Left lobe of liver (tissue), 2 donors: ENCODE results near the gene ELL. TPM values are rescaled to one million over a fixed set of nuclear protein-coding genes. Genes with fewer than 3 reads are reported as not detected.
A peak's percentile ranks its signal among the peaks of the same experiment; 100 is the strongest.
"Not testable (repeated sequence)": the region's sequence is repeated elsewhere in the genome, so short reads cannot be mapped to it uniquely, and the experiment has no call there.

Experiments
- ATAC-seq: fragments of 200-7000 bp; cut with Tn5 transposase; one replicate; pipeline ENCODE4 v1.9.1; 2020; ENCODE audit warnings: mild to moderate bottlenecking, moderate library complexity
- DNase-seq: peaks from one replicate; pipeline ENCODE4 v3.0.0-alpha.2; 2020; ENCODE audit warnings: low spot score
- total RNA-seq: library from RNA; stranded (reverse); gene quantifications from one replicate; pipeline ENCODE4 v1.2.1, GENCODE V29; 2021
- donor health status: DM: no; HTN: no; CAD: no; lungs with moderate emphysema.
- donor health status: DM: no; HTN: yes; CAD: no.

Gene ELL
- total RNA-seq = 11.2 TPM

- DNase-seq (no peak), ATAC-seq (peak; percentile 1)
Measured at GRCh38 chr19:18521692-18522123, at the start of gene ELL. ELL (minus strand) TSS chr19:18522070; CDS start chr19:18522055, 15 bp downstream.

- DNase-seq = no peak
- no peak for ATAC-seq
Measured at GRCh38 chr19:18568367-18568766, 46.5 kb upstream of the ELL start.

GRCh38 chr19:18566953-18567352 lies 45.1 kb upstream of the ELL start:
- DNase-seq (no peak), ATAC-seq (no peak)

- DNase-seq = no peak
Measured at GRCh38 chr19:18562086-18562485, 40.2 kb upstream of the ELL start.

GRCh38 chr19:18559685-18560084 lies 37.8 kb upstream of the ELL start:
- DNase-seq (no peak), ATAC-seq (no peak)

More at GRCh38 chr19:18562086-18562485, 40.2 kb upstream of the ELL start:
- ATAC-seq = no peak

- ATAC-seq (no peak), DNase-seq (no peak)
Measured at GRCh38 chr19:18558604-18559003, 36.7 kb upstream of the ELL start.

GRCh38 chr19:18558202-18558555 lies 36.3 kb upstream of the ELL start:
- ATAC-seq (peak; percentile 8), DNase-seq (no peak)

- ATAC-seq = peak; percentile 99
- DNase-seq = peak; percentile 98
Measured at GRCh38 chr19:18557411-18558201, 35.7 kb upstream of the ELL start, which contains the start of gene KXD1. KXD1 (plus strand) TSS chr19:18557870; CDS start chr19:18562057, 4,187 bp downstream.

GRCh38 chr19:18551631-18552030 lies 29.8 kb upstream of the ELL start:
- no peak for DNase-seq
- ATAC-seq = no peak

- ATAC-seq (peak; percentile 43), DNase-seq (no peak)
Measured at GRCh38 chr19:18543814-18544475, 22.1 kb upstream of the ELL start.

- DNase-seq (peak; percentile 95), ATAC-seq (peak; percentile 98)
Measured at GRCh38 chr19:18542941-18543813, 21.3 kb upstream of the ELL start, which contains the start of gene FKBP8. FKBP8 (minus strand) TSS chr19:18543573; CDS start chr19:18541970, 1,603 bp downstream.

- no peak for DNase-seq
- no peak for ATAC-seq
Measured at GRCh38 chr19:18541992-18542940, 20.4 kb upstream of the ELL start.

GRCh38 chr19:18541258-18541991 lies 19.6 kb upstream of the ELL start:
- no peak for ATAC-seq
- DNase-seq = no peak

GRCh38 chr19:18540200-18540599 lies 18.3 kb upstream of the ELL start:
- ATAC-seq, DNase-seq: not testable (repeated sequence)

GRCh38 chr19:18539372-18539771 lies 17.5 kb upstream of the ELL start:
- DNase-seq = no peak
- ATAC-seq = no peak

- DNase-seq = peak; percentile 84
- ATAC-seq = peak; percentile 91
Measured at GRCh38 chr19:18538115-18538514, 16.2 kb upstream of the ELL start.

GRCh38 chr19:18537431-18537830 lies 15.6 kb upstream of the ELL start:
- ATAC-seq = no peak
- DNase-seq = no peak

- ATAC-seq = no peak
- no peak for DNase-seq
Measured at GRCh38 chr19:18536475-18536874, 14.6 kb upstream of the ELL start.

GRCh38 chr19:18533058-18533457 lies 11.2 kb upstream of the ELL start:
- DNase-seq = no peak

More at GRCh38 chr19:18533058-18533457, 11.2 kb upstream of the ELL start:
- ATAC-seq = no peak
